ENCODE results near the gene CAGE1.

DNA sequence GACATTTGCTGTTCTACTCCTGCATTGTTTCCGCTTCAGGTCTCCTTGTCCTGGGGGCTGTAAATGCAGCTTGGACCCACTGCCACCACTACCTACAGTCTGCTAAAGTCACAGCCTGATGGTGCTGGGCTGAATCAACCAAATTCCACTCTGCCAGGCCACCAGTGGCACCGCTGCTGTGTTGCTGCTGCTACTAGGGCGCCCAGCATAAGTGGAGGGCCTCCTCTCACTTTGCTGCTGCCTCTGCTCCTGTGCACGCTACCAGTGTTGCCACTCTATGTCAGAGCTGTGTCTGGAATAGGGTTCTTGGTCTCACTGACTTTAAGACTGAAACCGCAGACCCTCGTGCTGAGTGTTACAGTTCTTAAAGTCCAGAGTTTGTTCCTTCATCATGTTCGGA, 75.1 kb downstream of the CAGE1 start:
- TF ChIP-seq, protein P1, sequence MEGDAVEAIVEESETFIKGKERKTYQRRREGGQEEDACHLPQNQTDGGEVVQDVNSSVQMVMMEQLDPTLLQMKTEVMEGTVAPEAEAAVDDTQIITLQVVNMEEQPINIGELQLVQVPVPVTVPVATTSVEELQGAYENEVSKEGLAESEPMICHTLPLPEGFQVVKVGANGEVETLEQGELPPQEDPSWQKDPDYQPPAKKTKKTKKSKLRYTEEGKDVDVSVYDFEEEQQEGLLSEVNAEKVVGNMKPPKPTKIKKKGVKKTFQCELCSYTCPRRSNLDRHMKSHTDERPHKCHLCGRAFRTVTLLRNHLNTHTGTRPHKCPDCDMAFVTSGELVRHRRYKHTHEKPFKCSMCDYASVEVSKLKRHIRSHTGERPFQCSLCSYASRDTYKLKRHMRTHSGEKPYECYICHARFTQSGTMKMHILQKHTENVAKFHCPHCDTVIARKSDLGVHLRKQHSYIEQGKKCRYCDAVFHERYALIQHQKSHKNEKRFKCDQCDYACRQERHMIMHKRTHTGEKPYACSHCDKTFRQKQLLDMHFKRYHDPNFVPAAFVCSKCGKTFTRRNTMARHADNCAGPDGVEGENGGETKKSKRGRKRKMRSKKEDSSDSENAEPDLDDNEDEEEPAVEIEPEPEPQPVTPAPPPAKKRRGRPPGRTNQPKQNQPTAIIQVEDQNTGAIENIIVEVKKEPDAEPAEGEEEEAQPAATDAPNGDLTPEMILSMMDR (IDR thresholded peaks at IDR 0.05) = no peak
- TF ChIP-seq POLR2A (IDR thresholded peaks at IDR 0.05) = no peak
- TF ChIP-seq EP300 (IDR thresholded peaks at IDR 0.05) = no peak

Measured in tibial nerve (tissue), 4 donors.